Effector memory CD4-positive, alpha-beta T cell (primary cell): ENCODE data around the gene DNAH10.

Source experiments
- DNase-seq, 3 donors: peaks; one replicate each; pipeline ENCODE4 v3.0.0-alpha.2; 2020
- H3K27ac ChIP-seq: 2 replicates; pipeline ENCODE4 v1.7.0; 2013; ENCODE audit warnings: mild to moderate bottlenecking, low read length, moderate library complexity; ENCODE audit not compliant: insufficient read depth, poor library complexity, severe bottlenecking
- H3K27me3 ChIP-seq: replicated peaks from 2 replicates; pipeline ENCODE4 v1.7.0; 2013; ENCODE audit warnings: mild to moderate bottlenecking, low read length; ENCODE audit not compliant: insufficient read depth, control insufficient read depth, poor library complexity, severe bottlenecking
- H3K36me3 ChIP-seq: 2 replicates; pipeline ENCODE4 v1.7.0; 2013; ENCODE audit warnings: mild to moderate bottlenecking, low read length, moderate library complexity; ENCODE audit not compliant: control insufficient read depth, insufficient read depth
- H3K4me1 ChIP-seq: 2 replicates; pipeline ENCODE4 v1.7.0; 2013; ENCODE audit warnings: low read length, mild to moderate bottlenecking; ENCODE audit not compliant: control insufficient read depth, insufficient read depth, poor library complexity, severe bottlenecking
- H3K4me3 ChIP-seq: 2 replicates; pipeline ENCODE4 v1.7.0; 2013; ENCODE audit warnings: low read length, low read depth, mild to moderate bottlenecking; ENCODE audit not compliant: insufficient read depth, poor library complexity, severe bottlenecking
- H3K9me3 ChIP-seq: 2 replicates; pipeline ENCODE4 v1.7.0; 2013; ENCODE audit warnings: mild to moderate bottlenecking, low read length, moderate library complexity; ENCODE audit not compliant: control insufficient read depth

DNAH10 gene

DNA sequence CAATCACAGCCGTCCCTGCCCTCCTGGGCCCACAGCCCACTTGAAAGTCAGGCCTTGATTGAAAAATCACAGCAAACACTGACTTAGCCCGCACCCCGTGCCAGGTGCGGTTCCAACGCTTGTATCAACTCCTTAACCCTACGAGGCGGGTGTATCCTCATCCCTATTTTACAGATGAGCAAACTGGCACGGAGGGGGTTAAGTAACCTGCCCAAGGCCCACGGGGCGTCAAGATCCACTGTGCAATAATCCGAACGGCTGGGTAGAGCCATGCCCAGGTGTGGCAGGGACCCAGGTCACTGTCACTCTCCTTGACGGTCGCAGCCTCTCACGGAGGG, 583 bp downstream of the DNAH10 start:
- Histone ChIP-seq H3K9me3 (no peaks in the 10 kb centered on the region), H3K27me3 (no peaks in the 10 kb centered on the region), H3K4me3 (peak overlapping the region; percentile 48), H3K27ac (no peak overlapping the region), H3K4me1 (peaks cover 3% of the 10 kb centered on the region), H3K36me3 (peaks cover 3% of the 10 kb centered on the region)
- DNase-seq = no peak

- Histone ChIP-seq H3K36me3 (no peaks in the 10 kb centered on the region), H3K27me3 (no peaks in the 10 kb centered on the region), H3K9me3 (no peaks in the 10 kb centered on the region), H3K27ac (no peak overlapping the region), H3K4me3 (no peak overlapping the region), H3K4me1 (peaks cover 3% of the 10 kb centered on the region)
- DNase-seq = no peak
Observed at GRCh38 chr12:123763093-123763492, 992 bp downstream of the DNAH10 start.

- no peak overlapping the region for H3K27ac ChIP-seq
- H3K36me3 ChIP-seq = no peaks in the 10 kb centered on the region
- H3K27me3 ChIP-seq = no peaks in the 10 kb centered on the region
- peaks cover 3% of the 10 kb centered on the region for H3K4me1 ChIP-seq
- no peak overlapping the region for H3K4me3 ChIP-seq
- no peaks in the 10 kb centered on the region for H3K9me3 ChIP-seq
- DNase-seq = no peak
Observed at GRCh38 chr12:123764109-123764508, 2.0 kb downstream of the DNAH10 start.

DNA sequence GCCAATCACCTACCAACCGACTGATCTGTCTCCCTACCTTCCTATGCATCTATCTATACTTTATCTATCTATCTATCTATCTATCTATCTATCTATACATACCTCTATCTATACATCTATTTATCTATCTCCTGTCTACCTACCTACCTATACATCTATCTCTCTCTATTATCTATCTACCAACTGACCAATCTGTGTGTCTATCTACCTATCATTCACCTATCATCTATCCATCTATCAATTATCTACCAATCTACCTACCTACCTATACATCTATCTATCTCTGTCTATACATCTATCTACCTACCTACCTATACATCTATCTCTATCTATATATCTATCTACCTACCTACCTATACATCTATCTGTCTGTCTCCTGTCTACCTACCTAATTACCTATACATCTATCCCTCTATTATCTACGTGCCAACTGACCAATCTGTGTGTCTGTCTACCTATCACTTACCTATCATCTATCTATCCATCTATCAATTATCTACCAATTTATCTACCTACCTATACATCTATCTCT, 3.5 kb downstream of the DNAH10 start:
- Histone ChIP-seq H3K4me3 (no peak overlapping the region), H3K4me1 (peaks cover 3% of the 10 kb centered on the region), H3K9me3 (no peaks in the 10 kb centered on the region), H3K36me3 (no peaks in the 10 kb centered on the region), H3K27me3 (no peaks in the 10 kb centered on the region), H3K27ac (no peak overlapping the region)
- no peak for DNase-seq

DNA sequence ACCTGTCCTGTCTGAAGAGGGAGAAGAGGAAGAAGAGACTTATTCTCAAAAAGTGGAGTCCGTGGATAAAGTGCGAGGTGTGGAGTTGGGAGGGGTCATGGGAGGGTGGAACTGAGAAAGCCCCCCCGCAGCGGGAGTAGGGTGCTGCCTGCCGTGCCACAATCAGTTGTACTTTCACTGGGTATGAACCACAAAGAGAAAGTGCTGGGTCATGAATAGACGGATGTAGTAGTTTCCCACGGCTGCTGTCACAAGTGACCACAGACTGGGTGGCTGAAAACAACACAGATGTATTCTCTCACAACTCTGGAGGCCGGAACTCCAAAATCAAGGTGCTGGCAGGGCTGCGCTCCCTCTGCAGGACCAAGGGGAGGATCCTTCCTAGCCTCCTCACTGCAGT, 5.5 kb downstream of the DNAH10 start:
- no peak overlapping the region for H3K27ac ChIP-seq
- no peaks in the 10 kb centered on the region for H3K9me3 ChIP-seq
- H3K4me3 ChIP-seq = no peak overlapping the region
- H3K36me3 ChIP-seq = no peaks in the 10 kb centered on the region
- H3K4me1 ChIP-seq = peaks cover under 1% of the 10 kb centered on the region
- H3K27me3 ChIP-seq = no peaks in the 10 kb centered on the region
- no peak for DNase-seq

GRCh38 chr12:123771261-123771660, 9.2 kb downstream of the DNAH10 start:
- Histone ChIP-seq H3K4me3 (no peak overlapping the region), H3K27ac (no peak overlapping the region), H3K27me3 (no peaks in the 10 kb centered on the region), H3K4me1 (no peaks in the 10 kb centered on the region), H3K9me3 (no peaks in the 10 kb centered on the region), H3K36me3 (no peaks in the 10 kb centered on the region)
- no peak for DNase-seq

- no peak for DNase-seq
- no peaks in the 10 kb centered on the region for H3K4me1 ChIP-seq
- H3K27me3 ChIP-seq = no peaks in the 10 kb centered on the region
- no peak overlapping the region for H3K27ac ChIP-seq
- H3K9me3 ChIP-seq = no peaks in the 10 kb centered on the region
- no peaks in the 10 kb centered on the region for H3K36me3 ChIP-seq
- no peak overlapping the region for H3K4me3 ChIP-seq
Observed at GRCh38 chr12:123772074-123772473, 10.0 kb downstream of the DNAH10 start.

- H3K36me3 ChIP-seq = no peaks in the 10 kb centered on the region
- H3K9me3 ChIP-seq = no peaks in the 10 kb centered on the region
- no peak overlapping the region for H3K4me3 ChIP-seq
- no peaks in the 10 kb centered on the region for H3K4me1 ChIP-seq
- no peak overlapping the region for H3K27ac ChIP-seq
- DNase-seq = no peak
- H3K27me3 ChIP-seq = no peaks in the 10 kb centered on the region
Observed at GRCh38 chr12:123773375-123773774, 11.3 kb downstream of the DNAH10 start.

DNA sequence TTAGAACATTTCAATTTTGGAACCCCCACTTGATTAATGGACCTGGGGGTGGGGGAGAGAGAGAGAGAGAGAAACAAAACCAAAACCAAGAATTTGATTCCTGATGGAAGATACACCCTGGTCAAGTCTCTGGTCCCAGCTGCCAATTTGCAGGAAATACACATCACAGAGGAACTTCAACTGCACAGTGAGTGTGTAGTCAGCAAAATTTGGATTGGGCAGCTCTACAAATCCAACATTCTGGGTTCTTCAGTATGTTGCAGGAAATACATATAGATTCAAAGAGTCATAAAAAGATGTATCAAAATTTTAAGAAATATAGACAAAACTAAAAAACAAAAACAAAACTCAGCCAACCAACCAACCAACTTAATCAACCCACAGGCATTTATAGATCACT, 17.4 kb downstream of the DNAH10 start:
- H3K4me3 ChIP-seq = no peak overlapping the region
- DNase-seq = no peak
- no peaks in the 10 kb centered on the region for H3K4me1 ChIP-seq
- no peak overlapping the region for H3K27ac ChIP-seq
- no peaks in the 10 kb centered on the region for H3K9me3 ChIP-seq
- no peaks in the 10 kb centered on the region for H3K36me3 ChIP-seq
- no peaks in the 10 kb centered on the region for H3K27me3 ChIP-seq

- no peak overlapping the region for H3K4me3 ChIP-seq
- no peak for DNase-seq
- no peaks in the 10 kb centered on the region for H3K27me3 ChIP-seq
- H3K4me1 ChIP-seq = no peaks in the 10 kb centered on the region
- H3K27ac ChIP-seq = no peak overlapping the region
- H3K9me3 ChIP-seq = no peaks in the 10 kb centered on the region
- H3K36me3 ChIP-seq = no peaks in the 10 kb centered on the region
Observed at GRCh38 chr12:123782997-123783792, 21.1 kb downstream of the DNAH10 start.
